Hepatic stellate cell (primary cell): ENCODE measurements around the gene RBM4B.
"Not testable (repeated sequence)": the region's sequence is repeated elsewhere in the genome, so short reads cannot be mapped to it uniquely, and the experiment has no call there.

Experiments used
- DNase-seq: peaks from one replicate; pipeline ENCODE4 v3.0.0; 2011; ENCODE audit warnings: low spot score

Gene RBM4B

GRCh38 chr11:66641834-66642233, 35.9 kb downstream of the RBM4B start:
- no peak for DNase-seq

DNA sequence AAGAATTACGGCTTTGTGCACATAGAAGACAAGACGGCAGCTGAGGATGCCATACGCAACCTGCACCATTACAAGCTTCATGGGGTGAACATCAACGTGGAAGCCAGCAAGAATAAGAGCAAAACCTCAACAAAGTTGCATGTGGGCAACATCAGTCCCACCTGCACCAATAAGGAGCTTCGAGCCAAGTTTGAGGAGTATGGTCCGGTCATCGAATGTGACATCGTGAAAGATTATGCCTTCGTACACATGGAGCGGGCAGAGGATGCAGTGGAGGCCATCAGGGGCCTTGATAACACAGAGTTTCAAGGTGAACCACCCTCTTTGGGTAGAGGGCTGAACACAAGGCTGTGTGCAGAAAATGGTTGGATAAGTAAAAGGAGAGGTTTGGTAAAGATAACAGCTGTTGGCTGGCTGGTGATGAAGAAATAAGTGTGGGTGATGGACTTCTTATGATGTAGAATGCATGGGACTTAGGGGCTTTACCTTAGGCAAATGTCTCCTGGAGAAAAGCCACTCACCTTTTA, 37.8 kb downstream of the RBM4B start:
- not testable (repeated sequence) for DNase-seq

GRCh38 chr11:66639066-66639813, 38.4 kb downstream of the RBM4B start:
- DNase-seq: peak; percentile 43

DNA sequence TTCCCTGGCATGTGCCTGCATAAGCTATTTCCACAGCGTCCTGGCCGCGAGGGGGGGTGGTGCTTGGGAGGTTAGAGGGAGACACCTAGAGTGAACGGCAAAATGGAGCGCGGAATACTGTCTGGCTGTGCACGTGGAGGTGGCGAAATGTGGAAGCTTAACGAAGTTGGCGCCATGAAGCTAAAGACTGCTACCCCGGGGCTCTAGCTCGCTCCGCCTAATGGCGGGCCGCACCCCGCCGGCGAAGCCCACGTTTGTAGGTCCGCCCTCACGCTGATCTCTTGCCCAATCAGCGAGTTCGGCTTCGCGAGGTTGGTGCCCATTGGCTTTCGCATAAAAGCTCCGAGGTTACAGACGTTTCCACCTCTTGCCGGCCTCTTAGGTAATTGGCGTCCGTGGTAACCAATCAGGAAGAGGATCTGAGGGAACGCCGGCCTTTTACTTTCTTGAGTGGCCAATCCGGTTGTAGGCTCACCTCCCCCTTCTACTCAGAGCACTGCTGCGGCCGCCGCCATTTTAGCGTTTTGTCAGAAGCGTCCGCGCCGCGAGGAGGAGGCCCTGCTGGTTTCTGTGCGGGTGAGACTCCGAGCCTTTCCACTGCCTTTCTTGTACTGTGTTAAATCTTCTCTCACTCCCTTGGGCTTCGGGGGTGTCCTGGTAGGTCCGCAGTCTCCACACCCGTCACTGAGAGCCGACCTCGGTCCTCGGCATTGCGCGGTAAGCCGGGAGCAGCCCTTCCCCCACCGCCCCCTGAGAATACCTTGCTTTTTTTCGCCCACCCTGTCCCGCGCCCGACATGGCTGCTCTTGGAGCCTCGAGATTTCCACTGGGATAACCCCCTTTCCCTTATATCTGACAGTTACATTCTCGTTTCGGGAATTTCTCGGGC, 39.3 kb downstream of the RBM4B start, which contains the start of gene RBM4:
TSS of gene RBM4 (plus strand) at position 527 of the 889 bp plus-strand sequence. CDS start 1,009 bp downstream, outside the sequence.
- peak; percentile 100 for DNase-seq

- no peak for DNase-seq
These were observed 40.0 kb downstream of the RBM4B start for GRCh38 chr11:66637557-66638176.

- no peak for DNase-seq
These were observed 41.3 kb downstream of the RBM4B start for GRCh38 chr11:66636411-66636810.

DNA sequence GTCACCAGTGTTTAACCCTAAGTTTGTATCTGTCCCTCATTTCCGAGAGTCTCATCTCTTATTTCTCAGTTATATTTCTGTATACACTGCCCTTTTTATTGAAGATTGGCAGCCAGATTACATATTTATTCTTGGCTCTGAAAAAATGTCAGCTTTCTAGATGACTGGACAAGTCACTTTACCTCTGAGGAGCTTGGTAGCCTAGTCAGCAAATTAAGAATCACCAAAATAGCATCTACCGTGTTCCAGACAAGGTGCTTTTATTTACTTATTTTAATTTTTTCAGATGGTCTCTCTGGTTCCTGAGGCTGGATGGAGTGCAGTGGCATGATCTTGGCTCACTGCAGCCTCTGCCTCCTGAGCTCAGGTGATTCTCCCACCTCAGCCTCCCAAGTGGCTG, 44.7 kb downstream of the RBM4B start:
- no peak for DNase-seq

DNA sequence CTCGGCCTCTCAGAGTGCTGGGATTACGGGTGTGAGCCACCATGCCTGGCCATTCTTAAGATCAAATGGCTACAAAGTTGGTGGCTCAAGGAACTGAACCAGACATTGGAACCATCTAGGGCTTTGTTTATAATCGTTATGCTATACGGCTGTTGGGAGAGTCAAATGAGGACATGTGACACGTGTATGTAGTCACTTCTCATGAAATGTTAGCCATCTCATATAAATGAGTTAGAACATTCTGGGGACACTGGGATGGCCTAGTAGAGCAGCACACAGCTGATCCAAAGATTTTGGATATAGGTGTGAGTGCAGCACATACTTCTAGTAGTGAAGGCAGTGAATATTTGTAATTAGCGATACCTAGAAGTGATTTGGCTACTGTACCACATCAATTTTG, 45.8 kb downstream of the RBM4B start:
- DNase-seq: no peak

DNA sequence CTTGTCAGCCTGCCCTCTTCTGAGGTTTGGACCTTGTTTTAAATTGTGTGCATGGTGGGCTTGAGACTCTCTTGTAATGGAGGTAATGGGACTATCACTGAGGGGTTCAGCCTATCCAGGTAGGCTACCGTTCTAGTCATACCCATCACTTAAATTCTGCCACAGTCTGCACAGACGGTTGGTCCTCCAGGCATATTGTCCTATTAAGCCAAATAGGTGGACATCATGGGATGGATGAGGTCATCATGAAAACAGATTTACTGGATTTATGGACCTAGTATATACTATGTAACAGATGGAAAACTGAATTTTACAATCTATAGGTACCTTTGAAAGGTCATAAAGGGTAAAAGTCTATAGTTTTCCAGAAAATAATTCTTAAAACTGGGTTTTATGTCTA, 48.3 kb downstream of the RBM4B start:
- no peak for DNase-seq

GRCh38 chr11:66628061-66628603, 49.6 kb downstream of the RBM4B start:
- DNase-seq: no peak

GRCh38 chr11:66626926-66627325, 50.8 kb downstream of the RBM4B start:
- no peak for DNase-seq

GRCh38 chr11:66626382-66626781, 51.3 kb downstream of the RBM4B start:
- no peak for DNase-seq

DNA sequence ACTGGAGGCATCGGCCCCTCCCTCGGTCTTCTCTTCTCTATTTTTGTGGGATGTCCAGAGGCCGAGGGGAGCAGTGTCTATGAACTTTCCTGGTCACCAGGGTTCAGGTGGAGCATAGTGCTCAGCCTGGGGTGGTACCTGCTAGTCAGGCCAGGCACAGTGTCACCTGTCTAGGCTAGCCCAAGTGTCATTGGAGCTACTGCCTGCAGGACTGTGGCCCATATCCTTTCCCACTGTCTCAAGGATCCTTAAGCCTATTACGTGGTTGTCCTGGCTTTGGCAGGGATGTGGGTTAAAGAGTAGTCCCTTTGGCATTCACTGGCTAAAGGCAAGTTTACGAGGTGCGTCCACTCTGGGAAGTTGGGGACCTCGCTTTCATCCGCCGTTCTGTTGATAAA, 51.9 kb downstream of the RBM4B start:
- no peak for DNase-seq

GRCh38 chr11:66625041-66625751, 52.5 kb downstream of the RBM4B start:
- DNase-seq: no peak

DNA sequence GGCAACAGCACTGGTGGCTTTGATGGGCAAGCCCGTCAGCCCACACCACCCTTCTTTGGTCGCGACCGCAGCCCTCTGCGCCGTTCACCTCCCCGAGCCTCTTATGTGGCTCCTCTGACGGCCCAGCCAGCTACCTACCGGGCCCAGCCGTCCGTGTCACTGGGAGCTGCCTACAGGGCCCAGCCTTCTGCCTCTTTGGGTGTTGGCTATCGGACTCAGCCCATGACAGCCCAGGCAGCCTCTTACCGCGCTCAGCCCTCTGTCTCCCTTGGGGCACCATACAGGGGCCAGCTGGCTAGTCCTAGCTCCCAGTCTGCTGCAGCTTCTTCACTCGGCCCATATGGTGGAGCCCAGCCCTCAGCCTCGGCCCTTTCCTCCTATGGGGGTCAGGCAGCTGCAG, 53.2 kb downstream of the RBM4B start:
- DNase-seq: no peak

GRCh38 chr11:66619080-66619554, 58.6 kb downstream of the RBM4B start:
- peak; percentile 73 for DNase-seq

- DNase-seq: peak; percentile 42
These were observed 60.4 kb downstream of the RBM4B start for GRCh38 chr11:66617155-66617834.

- DNase-seq: peak; percentile 100
These were observed 61.1 kb downstream of the RBM4B start, which contains the start of gene RBM14 for GRCh38 chr11:66616379-66617154. RBM14 (plus strand) TSS chr11:66616630; CDS start chr11:66616721, 91 bp downstream.
